B cell (primary cell): ENCODE data around the gene ZNF143. TPM values are rescaled to one million over a fixed set of nuclear protein-coding genes. Genes with fewer than 3 reads are reported as not detected.

ENCODE experiments used
- ATAC-seq: fragments of 200-7000 bp; cut with Tn5 transposase; one replicate; pipeline ENCODE4 v1.10.0; 2021; ENCODE audit warnings: low read depth, mild to moderate bottlenecking, moderate number of reproducible peaks, moderate library complexity
- CTCF ChIA-PET: fragments of 350-600 bp; sonication (Branson Sonifier 250); formaldehyde crosslinking; loops from one replicate; lab custom pipeline; 2021; ENCODE audit warnings: antibody characterized with exemption, inconsistent platforms; lab: Charles Lee
- POLR2A ChIA-PET: fragments of 350-600 bp; sonication (Branson Sonifier 250); formaldehyde crosslinking; loops from one replicate; lab custom pipeline; 2021; ENCODE audit warnings: antibody characterized with exemption; lab: Charles Lee
- DNase-seq: peaks from one replicate; pipeline ENCODE4 v3.0.0; 2013
- H2AFZ ChIP-seq: 2 replicates; pipeline ENCODE4 v1.6.1; 2012; ENCODE audit warnings: mild to moderate bottlenecking, low read depth, low read length; ENCODE audit not compliant: insufficient read depth, poor library complexity, severe bottlenecking
- H3K27ac ChIP-seq, 2 donors: 1 replicate in 1 of 2; 2 replicates in 1 of 2; pipeline ENCODE4 v1.5.1; 2012 to 2013; ENCODE audit warnings: low read length in 2 of 2, mild to moderate bottlenecking in 2 of 2, moderate library complexity in 1 of 2
- H3K27me3 ChIP-seq, 4 experiments: fragments of 200-600 bp in 1 of 4; sonication (generic) in 1 of 4; replicated peaks in 1 of 4; 1 replicate in 2 of 4; 2 replicates in 2 of 4; pipeline versions ENCODE4 v1.6.1 to v1.7.0; 2013 to 2016; ENCODE audit warnings: low read length in 3 of 4, mild to moderate bottlenecking in 2 of 4, mixed read lengths in 1 of 4, moderate library complexity in 1 of 4; ENCODE audit not compliant: insufficient read depth in 4 of 4, control insufficient read depth in 3 of 4; ENCODE audit errors: control extremely low read depth in 1 of 4
- H3K36me3 ChIP-seq, 2 experiments: replicated peaks in 1 of 2; 1 replicate in 1 of 2; 2 replicates in 1 of 2; pipeline versions ENCODE4 v1.6.1 to v1.7.1; 2013; ENCODE audit warnings: low read length in 1 of 2; ENCODE audit not compliant: insufficient read depth in 2 of 2, control insufficient read depth in 1 of 2; ENCODE audit errors: control extremely low read depth in 1 of 2, extremely low read depth in 1 of 2
- H3K4me1 ChIP-seq, 2 donors: fragments of 200-600 bp in 1 of 2; sonication (generic) in 1 of 2; 1 replicate in 1 of 2; 2 replicates in 1 of 2; pipeline versions ENCODE4 v1.5.1 to v1.6.1; 2013 to 2017; ENCODE audit warnings: low read length in 2 of 2; ENCODE audit not compliant: control insufficient read depth in 2 of 2, insufficient read depth in 2 of 2
- H3K4me2 ChIP-seq: replicated peaks from 2 replicates; pipeline ENCODE3; 2012; ENCODE audit warnings: mild to moderate bottlenecking, low read depth, low read length; ENCODE audit not compliant: poor library complexity, severe bottlenecking
- H3K4me3 ChIP-seq, 5 experiments: fragments of 200-600 bp in 1 of 5; sonication (generic) in 1 of 5; 1 replicate in 3 of 5; 2 replicates in 2 of 5; pipeline versions ENCODE4 v1.5.1 to v1.7.0; 2011 to 2016; ENCODE audit warnings: low read length in 4 of 5, mild to moderate bottlenecking in 4 of 5, low read depth in 2 of 5, control low read depth in 1 of 5, moderate library complexity in 1 of 5; ENCODE audit not compliant: insufficient read depth in 1 of 5; ENCODE audit errors: control extremely low read depth in 1 of 5, extremely low read depth in 1 of 5
- H3K79me2 ChIP-seq: fragments of 200-600 bp; sonication (generic); one replicate; pipeline ENCODE4 v1.6.0; 2016; ENCODE audit warnings: low read length; ENCODE audit not compliant: control insufficient read depth, insufficient read depth
- H3K9ac ChIP-seq: fragments of 200-600 bp; sonication (generic); 2 replicates; pipeline ENCODE4 v1.6.1; 2017; ENCODE audit warnings: mild to moderate bottlenecking, low read length, moderate library complexity
- H3K9me3 ChIP-seq, 3 donors: one replicate each; pipeline versions ENCODE4 v1.6.1 to v1.7.1; 2013; ENCODE audit warnings: low read length in 2 of 3; ENCODE audit not compliant: control insufficient read depth in 2 of 3, insufficient read depth in 1 of 3; ENCODE audit errors: control extremely low read depth in 1 of 3
- H4K20me1 ChIP-seq: 2 replicates; pipeline ENCODE4 v1.6.0; 2012; ENCODE audit warnings: mild to moderate bottlenecking, low read length; ENCODE audit not compliant: insufficient read depth, control insufficient read depth, poor library complexity, severe bottlenecking
- H3K27ac Mint-ChIP-seq: one replicate; pipeline ENCODE4 v1.8.0; 2021; ENCODE audit warnings: mixed read lengths
- H3K27me3 Mint-ChIP-seq: one replicate; pipeline ENCODE4 v1.8.0; 2021; ENCODE audit warnings: mixed read lengths
- H3K4me1 Mint-ChIP-seq: one replicate; pipeline ENCODE4 v1.8.0; 2021; ENCODE audit warnings: mixed read lengths
- H3K4me3 Mint-ChIP-seq: one replicate; pipeline ENCODE4 v1.8.0; 2021; ENCODE audit warnings: mixed read lengths
- H3K9me3 Mint-ChIP-seq: one replicate; pipeline ENCODE4 v1.8.0; 2022; ENCODE audit warnings: mixed read lengths; ENCODE audit not compliant: insufficient read depth
- CTCF ChIP-seq: fragments of 200-600 bp; IDR thresholded peaks from one replicate; pipeline ENCODE4 v1.8.0; 2022; ENCODE audit warnings: antibody characterized with exemption, mild to moderate bottlenecking
- EZH2 ChIP-seq: IDR thresholded peaks from 2 replicates; pipeline ENCODE4 v1.6.1; 2012; ENCODE audit warnings: borderline replicate concordance, low read depth, mild to moderate bottlenecking, moderate library complexity, low read length; ENCODE audit not compliant: insufficient read depth, poor library complexity, severe bottlenecking
- WGBS: methylation state at CpG from one replicate; pipeline ENCODE4 v1.1.5; 2013; ENCODE audit warnings: missing lambda C conversion rate; ENCODE audit not compliant: insufficient coverage; 5-methylcytosine and 5-hydroxymethylcytosine counted together
- intact Hi-C: fragments of 100-400 bp; cut with micrococcal nuclease; formaldehyde crosslinking; loops from one replicate; pipeline ENCODE4 v1.10.0; 2022
- polyA plus RNA-seq: library from polyadenylated mRNA; depleted of rRNA; stranded (reverse); fragments of >200 nt; gene quantifications from 2 replicates; pipeline ENCODE4 v1.2.3, GENCODE V29; 2012
- total RNA-seq, 2 donors: library from RNA; stranded (reverse); fragments of 120-200 nt in 1 of 2; gene quantifications; 1 replicate in 1 of 2; 2 replicates in 1 of 2; pipeline versions ENCODE4 v1.2.3 to v1.2.4, GENCODE V29; 2013 to 2022

Gene ZNF143
- total and polyA plus RNA-seq, 2 donors (not counting 1 experiment from before 2014, with no cell fraction given) = 35.7 to 54.9 TPM

- TF ChIP-seq EZH2 (no peak), CTCF (no peak)
- H3K9me3 ChIP-seq = no peaks in the 10 kb centered on the region
- Mint-ChIP-seq H3K4me3 (peak overlapping the region; percentile 97), H3K4me1 (peaks cover 27% of the 10 kb centered on the region), H3K27ac (peak overlapping the region; percentile 98), H3K9me3 (no peaks in the 10 kb centered on the region), H3K27me3 (no peaks in the 10 kb centered on the region)
- peak overlapping the region; percentile 81 for H3K9ac ChIP-seq
- peak overlapping the region; percentile 70 for H2AFZ ChIP-seq
- no peak for ATAC-seq
- H4K20me1 ChIP-seq = no peaks in the 10 kb centered on the region
- H3K4me2 ChIP-seq = peak overlapping the region; percentile 81
- 3% methylated on average over 3 of the region's 10 CpGs for WGBS
- intact Hi-C loops = loop anchor here (1.0 to 2.0 kb wide), 8 partner anchors 139 to 1347 kb away; partner anchors contain the start of genes CTR9, EIF4G2, RNF141 and RPL27A
- H3K27ac ChIP-seq = peak overlapping the region; percentile 91 to 95
- H3K79me2 ChIP-seq = peaks cover 69% of the 10 kb centered on the region
- POLR2A ChIA-PET = interaction anchor here (0.7 to 2.3 kb wide), 10 partner anchors 77 to 1347 kb away, joined by 3 to 10 read pairs (median 6); partner anchors contain the start of genes EIF4G2, IPO7 and TMEM41B
- H3K36me3 ChIP-seq = no peaks in the 10 kb centered on the region
- DNase-seq = no peak
- CTCF ChIA-PET = interaction anchor here (1.2 to 1.3 kb wide), 2 partner anchors 45 to 151 kb away, joined by 4 read pairs; no protein-coding TSS in a partner anchor
- H3K4me1 ChIP-seq = peaks cover 19 to 26% of the 10 kb centered on the region in 2 donors
- H3K27me3 ChIP-seq = no peaks in the 10 kb centered on the region
- H3K4me3 ChIP-seq = peak overlapping the region; percentile 66 to 83 (median 78)
Measured at GRCh38 chr11:9461760-9462134, 935 bp downstream of the ZNF143 start.

- Histone ChIP-seq H2AFZ (peak overlapping the region; percentile 70), H3K27ac (peak overlapping the region; percentile 91 to 95), H3K9ac (peak overlapping the region; percentile 81), H3K4me2 (peak overlapping the region; percentile 81), H3K4me1 (peaks cover 19 to 26% of the 10 kb centered on the region in 2 donors), H3K36me3 (no peaks in the 10 kb centered on the region), H3K9me3 (no peaks in the 10 kb centered on the region), H3K27me3 (no peaks in the 10 kb centered on the region), H3K79me2 (peaks cover 74% of the 10 kb centered on the region), H3K4me3 (peak overlapping the region; percentile 66 to 83 (median 78)), H4K20me1 (no peaks in the 10 kb centered on the region)
- H3K9me3 Mint-ChIP-seq = no peaks in the 10 kb centered on the region
- DNase-seq = peak; percentile 24
- WGBS = 84% methylated on average over 13 of the region's 16 CpGs
- POLR2A ChIA-PET = interaction anchor here (0.7 to 1.7 kb wide), 4 partner anchors 155 to 498 kb away, joined by 3 to 5 read pairs (median 4); no protein-coding TSS in a partner anchor
- H3K27me3 Mint-ChIP-seq = no peaks in the 10 kb centered on the region
- peak overlapping the region; percentile 97 for H3K4me3 Mint-ChIP-seq
- intact Hi-C loops = no loop called here
- TF ChIP-seq CTCF (no peak), EZH2 (no peak)
- CTCF ChIA-PET = interaction anchor here (1.2 to 1.3 kb wide), 2 partner anchors 44 to 151 kb away, joined by 4 read pairs; no protein-coding TSS in a partner anchor
- peaks cover 27% of the 10 kb centered on the region for H3K4me1 Mint-ChIP-seq
- no peak for ATAC-seq
- H3K27ac Mint-ChIP-seq = peak overlapping the region; percentile 98
Measured at GRCh38 chr11:9462172-9462799, 1.5 kb downstream of the ZNF143 start.
